RKO (cell line): ENCODE measurements around the gene MOV10.

ENCODE experiments used
- DNase-seq: peaks from one replicate; pipeline ENCODE4 v3.0.0-alpha.2; 2016; ENCODE audit warnings: low spot score

MOV10 gene

DNA sequence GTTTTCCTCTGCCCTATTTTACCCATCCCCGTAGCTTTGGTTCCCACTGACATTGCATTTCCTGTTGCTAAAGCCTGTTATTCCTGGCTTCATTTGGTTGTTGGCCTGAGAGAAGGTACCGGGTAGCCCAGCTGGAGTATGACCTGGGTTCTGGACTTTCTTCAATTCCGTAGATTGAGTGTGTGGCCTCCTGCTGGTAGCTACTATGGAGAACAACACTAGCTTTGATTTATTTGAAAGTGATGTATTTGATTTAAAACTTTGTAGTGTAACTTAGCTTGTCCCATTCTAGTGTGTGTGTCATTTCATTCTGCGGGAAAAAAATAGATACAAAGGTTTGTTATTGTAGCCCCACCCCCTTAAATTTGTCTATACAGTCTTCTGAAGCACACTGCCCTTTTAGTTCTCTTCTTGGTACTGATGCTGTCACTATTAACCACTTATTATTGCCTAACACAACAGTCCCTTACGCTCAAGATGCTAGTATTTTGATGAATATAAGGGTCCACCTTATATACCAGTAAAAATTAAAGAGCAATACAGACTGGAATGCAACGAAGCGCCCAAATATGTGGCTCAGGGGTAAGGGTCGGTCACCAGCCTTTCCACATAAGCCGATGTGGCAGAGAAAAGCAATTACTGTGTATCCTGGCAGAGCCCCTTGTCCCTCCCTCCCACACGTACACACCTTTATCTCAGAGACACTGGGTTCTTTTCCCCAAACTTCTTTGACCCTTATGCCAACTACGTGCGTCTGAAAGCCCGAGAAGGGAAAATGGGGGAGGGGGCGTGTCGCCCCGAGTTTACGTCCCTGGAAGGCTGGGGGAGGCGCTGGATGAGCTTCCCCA, 643 bp upstream of the MOV10 start:
- DNase-seq = peak; percentile 80

DNA sequence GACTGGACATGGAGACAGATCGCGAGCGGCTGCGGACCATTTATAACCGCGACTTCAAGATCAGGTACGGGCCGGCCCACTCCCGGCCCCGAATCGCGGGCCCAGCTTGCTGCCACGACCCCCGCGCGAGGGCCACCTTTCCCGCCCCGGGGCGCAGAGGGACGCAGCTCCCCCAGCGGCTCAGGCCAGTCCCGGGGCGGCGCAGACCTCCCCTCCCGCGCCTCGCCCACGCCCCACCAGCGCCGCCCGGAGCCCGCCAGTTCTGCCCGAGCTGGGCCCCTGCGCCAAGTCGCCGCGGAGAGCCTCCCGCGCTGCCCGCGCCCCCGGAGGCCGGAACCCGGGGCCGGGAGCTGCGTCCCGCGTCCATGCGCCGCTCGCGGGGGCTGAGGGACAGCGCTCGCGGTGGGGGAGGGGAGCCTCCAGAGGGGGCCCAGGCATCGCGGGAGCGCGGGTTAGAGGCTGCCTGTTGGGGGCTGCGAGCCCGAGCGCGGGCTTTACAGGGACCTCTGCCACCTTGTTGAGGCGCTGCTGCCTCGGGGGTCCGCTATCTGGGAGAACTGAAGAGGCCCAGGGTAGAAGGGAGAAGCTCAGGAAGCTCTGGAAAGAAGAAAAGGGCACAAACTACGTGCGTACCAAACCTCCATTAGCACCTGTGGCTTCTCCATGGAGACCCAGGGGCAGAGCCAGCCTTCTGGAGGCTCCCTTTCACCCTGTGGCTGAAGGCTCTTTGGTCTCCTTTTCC, 698 bp downstream of the MOV10 start:
- peak; percentile 48 for DNase-seq

- peak; percentile 16 for DNase-seq
Measured at GRCh38 chr1:112675728-112676381, 1.4 kb downstream of the MOV10 start.

- DNase-seq = no peak
Measured at GRCh38 chr1:112676543-112676942, 2.1 kb downstream of the MOV10 start.

GRCh38 chr1:112677501-112677900, 3.0 kb downstream of the MOV10 start:
- DNase-seq = no peak

DNA sequence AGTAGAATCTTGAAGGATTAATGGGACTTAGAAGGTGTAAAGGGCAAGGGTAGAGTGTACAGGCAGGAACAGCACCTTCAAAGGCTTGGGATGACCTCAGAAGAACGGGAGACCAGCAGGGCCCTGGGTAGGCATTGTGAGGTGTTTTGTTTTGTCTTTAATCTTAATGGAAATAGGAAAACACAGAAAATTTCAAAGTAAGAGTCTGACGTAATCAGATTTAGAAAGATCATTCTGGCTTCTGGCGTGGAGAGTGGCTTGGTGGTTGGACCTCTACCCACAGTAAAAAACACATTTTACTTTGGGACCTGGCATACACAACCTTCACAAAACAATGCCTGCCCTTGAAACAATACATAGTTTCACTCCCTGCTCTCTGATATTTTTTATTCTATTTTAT, 4.1 kb downstream of the MOV10 start:
- no peak for DNase-seq

GRCh38 chr1:112685913-112686312, 11.5 kb downstream of the MOV10 start:
- no peak for DNase-seq

- no peak for DNase-seq
Measured at GRCh38 chr1:112686417-112686816, 12.0 kb downstream of the MOV10 start.

- DNase-seq = no peak
Measured at GRCh38 chr1:112686835-112687234, 12.4 kb downstream of the MOV10 start.

DNA sequence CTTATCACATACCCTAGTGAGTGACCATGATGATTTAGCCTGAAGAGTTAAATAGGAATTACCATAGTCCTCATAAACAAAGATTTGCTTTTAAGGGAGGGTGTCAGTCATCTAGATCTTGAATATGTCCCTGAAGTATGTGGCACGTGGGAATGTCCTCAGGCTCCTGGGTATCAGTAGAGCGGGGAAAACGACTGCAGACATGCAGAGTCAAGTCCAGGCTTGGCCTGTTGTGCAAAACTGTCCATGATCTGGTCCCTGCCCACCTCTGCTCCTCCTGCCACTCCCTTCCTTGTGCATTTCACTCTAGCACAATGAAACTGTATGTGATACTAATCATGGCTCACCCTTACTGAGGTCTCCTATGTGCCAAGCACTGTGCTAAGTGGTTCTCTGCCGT, 12.9 kb downstream of the MOV10 start:
- DNase-seq = no peak

GRCh38 chr1:112687785-112688496, 13.5 kb downstream of the MOV10 start:
- no peak for DNase-seq

- DNase-seq = no peak
Measured at GRCh38 chr1:112688781-112689193, 14.3 kb downstream of the MOV10 start.

GRCh38 chr1:112689196-112689841, 14.9 kb downstream of the MOV10 start:
- no peak for DNase-seq

DNA sequence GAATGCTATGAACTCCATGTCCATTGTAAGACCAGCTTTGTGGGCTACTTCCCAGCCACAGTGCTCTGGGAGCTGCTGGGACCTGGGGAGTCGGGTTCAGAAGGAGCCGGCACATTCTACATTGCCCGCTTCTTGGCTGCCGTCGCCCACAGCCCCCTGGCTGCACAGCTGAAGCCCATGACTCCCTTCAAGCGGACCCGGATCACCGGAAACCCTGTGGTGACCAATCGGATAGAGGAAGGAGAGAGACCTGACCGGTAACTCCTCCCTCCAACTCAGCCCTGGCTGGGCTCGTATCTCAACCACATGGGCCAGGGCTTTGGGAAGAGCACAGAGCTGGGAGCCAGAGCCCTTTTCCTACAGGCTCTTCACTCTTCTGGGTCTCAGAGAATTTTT, 15.4 kb downstream of the MOV10 start:
- DNase-seq = no peak

- DNase-seq = no peak
Measured at GRCh38 chr1:112692681-112693080, 18.2 kb downstream of the MOV10 start.

GRCh38 chr1:112693821-112694220, 19.4 kb downstream of the MOV10 start:
- no peak for DNase-seq

DNA sequence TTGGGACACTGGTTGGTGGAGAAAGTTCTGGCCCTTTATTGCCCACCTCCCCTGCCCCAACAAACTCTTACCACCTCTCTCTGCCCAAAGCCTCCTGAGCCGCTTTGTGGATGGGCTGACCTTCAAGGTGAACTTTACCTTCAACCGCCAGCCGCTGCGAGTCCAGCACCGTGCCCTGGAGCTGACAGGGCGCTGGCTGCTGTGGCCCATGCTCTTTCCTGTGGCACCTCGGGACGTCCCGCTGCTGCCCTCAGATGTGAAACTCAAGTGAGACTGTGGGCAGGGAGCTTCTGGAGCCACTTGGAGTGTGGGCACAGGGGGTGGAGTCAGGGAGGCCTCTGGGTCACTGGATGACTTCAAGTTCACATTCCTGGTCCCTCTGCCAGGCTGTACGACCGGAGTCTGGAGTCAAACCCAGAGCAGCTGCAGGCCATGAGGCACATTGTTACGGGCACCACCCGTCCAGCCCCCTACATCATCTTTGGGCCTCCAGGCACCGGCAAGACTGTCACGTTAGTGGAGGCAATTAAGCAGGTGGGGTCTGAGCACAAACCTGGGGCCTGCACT, 20.0 kb downstream of the MOV10 start:
- no peak for DNase-seq

DNA sequence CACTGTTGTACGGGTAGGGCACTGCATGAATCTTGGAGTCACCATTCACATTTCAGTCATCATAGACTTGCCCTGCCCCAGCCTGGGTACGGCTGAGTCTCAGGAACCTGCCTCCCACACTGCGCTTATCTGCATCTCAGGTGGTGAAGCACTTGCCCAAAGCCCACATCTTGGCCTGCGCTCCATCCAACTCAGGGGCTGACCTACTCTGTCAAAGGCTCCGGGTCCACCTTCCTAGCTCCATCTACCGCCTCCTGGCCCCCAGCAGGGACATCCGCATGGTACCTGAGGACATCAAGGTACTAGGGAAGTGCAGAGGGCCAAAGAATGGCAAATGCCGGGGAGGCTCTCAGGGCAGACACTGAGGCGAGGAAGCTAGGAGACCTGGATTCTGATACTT, 20.8 kb downstream of the MOV10 start:
- DNase-seq = no peak

DNA sequence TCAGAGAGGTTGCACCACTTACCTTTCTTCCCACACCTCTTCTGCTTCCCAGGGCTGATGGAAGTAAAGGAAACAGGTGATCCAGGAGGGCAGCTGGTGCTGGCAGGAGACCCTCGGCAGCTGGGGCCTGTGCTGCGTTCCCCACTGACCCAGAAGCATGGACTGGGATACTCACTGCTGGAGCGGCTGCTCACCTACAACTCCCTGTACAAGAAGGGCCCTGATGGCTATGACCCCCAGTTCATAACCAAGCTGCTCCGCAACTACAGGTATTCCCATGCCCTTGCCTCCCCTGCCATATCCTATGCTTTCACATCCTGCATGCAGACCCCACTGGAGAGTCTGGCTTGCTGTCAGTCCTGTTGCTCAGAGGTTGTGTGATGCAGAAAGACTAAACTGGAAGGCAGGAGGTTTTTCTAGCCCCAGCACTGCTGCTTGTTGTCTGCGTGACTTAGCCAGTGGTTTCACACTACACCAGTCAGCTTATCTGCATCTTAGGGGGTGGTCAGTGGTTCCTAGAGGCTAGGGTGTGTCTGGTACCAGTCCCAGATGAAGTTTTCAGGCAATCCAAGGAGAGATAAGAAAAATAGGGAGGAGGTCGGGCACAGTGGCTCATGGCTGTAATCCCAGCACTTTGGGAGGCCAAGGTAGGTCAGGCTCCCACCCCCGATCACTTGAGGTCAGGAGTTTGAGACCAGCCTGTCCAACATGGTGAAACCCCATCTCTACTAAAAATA, 22.3 kb downstream of the MOV10 start:
- no peak for DNase-seq

DNA sequence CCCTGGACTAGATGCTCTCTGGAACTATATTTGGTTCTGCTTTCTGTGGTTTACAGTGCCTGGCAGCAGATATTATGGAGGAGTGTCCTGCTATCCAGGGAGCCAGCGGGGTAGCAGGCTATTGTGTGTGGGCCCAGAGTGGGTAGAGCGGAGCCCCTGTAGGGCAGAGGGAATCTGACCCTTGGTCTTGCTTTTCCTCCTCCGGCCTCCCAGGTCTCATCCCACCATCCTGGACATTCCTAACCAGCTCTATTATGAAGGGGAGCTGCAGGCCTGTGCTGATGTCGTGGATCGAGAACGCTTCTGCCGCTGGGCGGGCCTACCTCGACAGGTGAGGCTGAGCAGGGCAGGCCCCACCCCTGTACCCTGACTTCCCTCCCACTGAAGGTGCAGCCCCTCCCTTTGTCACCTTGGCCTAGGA, 23.3 kb downstream of the MOV10 start:
- DNase-seq = no peak
